GM19324 (cell line): Measurements from ENCODE around the gene WSCD1.

Experiments used
- ATAC-seq: cut with Tn5 transposase; IDR thresholded peaks from one replicate; pipeline ENCODE4 v1.9.1; 2021; ENCODE audit warnings: mild to moderate bottlenecking, moderate library complexity; ENCODE audit not compliant: unreplicated experiment, low FRiP score

The WSCD1 gene

GRCh38 chr17:6084311-6085161 lies 14.4 kb downstream of the WSCD1 start:
- ATAC-seq: no peak

- no peak for ATAC-seq
Observed at GRCh38 chr17:6085812-6086211, 15.6 kb downstream of the WSCD1 start.

GRCh38 chr17:6086603-6087400 lies 16.6 kb downstream of the WSCD1 start:
- ATAC-seq: no peak

GRCh38 chr17:6088141-6088540 lies 18.0 kb downstream of the WSCD1 start:
- no peak for ATAC-seq

- no peak for ATAC-seq
Observed at GRCh38 chr17:6090253-6090652, 20.1 kb downstream of the WSCD1 start.

GRCh38 chr17:6092182-6092902 lies 22.2 kb downstream of the WSCD1 start:
- ATAC-seq: no peak

- ATAC-seq: no peak
Observed at GRCh38 chr17:6092903-6093468, 22.8 kb downstream of the WSCD1 start.

GRCh38 chr17:6094453-6094852 lies 24.3 kb downstream of the WSCD1 start:
- no peak for ATAC-seq

- no peak for ATAC-seq
Observed at GRCh38 chr17:6094926-6095325, 24.7 kb downstream of the WSCD1 start.

GRCh38 chr17:6095501-6095900 lies 25.3 kb downstream of the WSCD1 start:
- no peak for ATAC-seq

- no peak for ATAC-seq
Observed at GRCh38 chr17:6096201-6097004, 26.2 kb downstream of the WSCD1 start.

- no peak for ATAC-seq
Observed at GRCh38 chr17:6097005-6097279, 26.8 kb downstream of the WSCD1 start.

GRCh38 chr17:6098050-6098822 lies 28.1 kb downstream of the WSCD1 start:
- ATAC-seq: no peak

GRCh38 chr17:6098823-6099180 lies 28.6 kb downstream of the WSCD1 start:
- no peak for ATAC-seq

GRCh38 chr17:6099492-6099891 lies 29.3 kb downstream of the WSCD1 start:
- no peak for ATAC-seq

- ATAC-seq: no peak
Observed at GRCh38 chr17:6100146-6100545, 30.0 kb downstream of the WSCD1 start.

- no peak for ATAC-seq
Observed at GRCh38 chr17:6100891-6101500, 30.8 kb downstream of the WSCD1 start.

- no peak for ATAC-seq
Observed at GRCh38 chr17:6101706-6102105, 31.5 kb downstream of the WSCD1 start.

- ATAC-seq: no peak
Observed at GRCh38 chr17:6102615-6103014, 32.4 kb downstream of the WSCD1 start.
